RWPE2 (cell line): ENCODE measurements around the gene PIK3R6.

Source experiments
- ATAC-seq: fragments of 200-7000 bp; cut with Tn5 transposase; 3 replicates; pipeline ENCODE4 v1.9.1; 2021; ENCODE audit warnings: low read depth
- DNase-seq: peaks from one replicate; pipeline ENCODE4 v3.0.0-alpha.2; 2020; ENCODE audit warnings: low spot score
- H3K27ac ChIP-seq: fragments of 450-650 bp; 2 replicates; pipeline ENCODE4 v1.5.1; 2017; ENCODE audit warnings: mild to moderate bottlenecking; ENCODE audit not compliant: poor library complexity, severe bottlenecking
- H3K27me3 ChIP-seq: fragments of 250-450 bp; sonication (Bioruptor Pico); 2 replicates; pipeline ENCODE4 v1.5.1; 2021; ENCODE audit warnings: mild to moderate bottlenecking, moderate library complexity; ENCODE audit not compliant: insufficient read depth, poor library complexity, severe bottlenecking
- H3K36me3 ChIP-seq: fragments of 250-450 bp; sonication (Bioruptor Pico); 2 replicates; pipeline ENCODE4 v1.5.1; 2020; ENCODE audit warnings: low read depth, mild to moderate bottlenecking, moderate library complexity
- H3K4me1 ChIP-seq: fragments of 250-450 bp; sonication (Bioruptor Pico); 2 replicates; pipeline ENCODE4 v1.5.1; 2021; ENCODE audit warnings: mild to moderate bottlenecking, moderate library complexity; ENCODE audit not compliant: insufficient read depth, poor library complexity, severe bottlenecking
- H3K4me3 ChIP-seq: fragments of 250-450 bp; sonication (Bioruptor Pico); 2 replicates; pipeline ENCODE4 v1.5.1; 2021; ENCODE audit warnings: mild to moderate bottlenecking, moderate library complexity; ENCODE audit not compliant: severe bottlenecking
- H3K9me3 ChIP-seq: fragments of 250-450 bp; sonication (Bioruptor Pico); 2 replicates; pipeline ENCODE4 v1.5.1; 2021; ENCODE audit warnings: mild to moderate bottlenecking, moderate library complexity; ENCODE audit not compliant: severe bottlenecking
- TF ChIP-seq, protein P1 (sequence below): fragments of 450-650 bp; IDR thresholded peaks from one replicate; pipeline ENCODE4 v1.5.1; 2017; ENCODE audit warnings: mild to moderate bottlenecking, moderate library complexity; ENCODE audit not compliant: poor library complexity, severe bottlenecking

PIK3R6 gene

DNA sequence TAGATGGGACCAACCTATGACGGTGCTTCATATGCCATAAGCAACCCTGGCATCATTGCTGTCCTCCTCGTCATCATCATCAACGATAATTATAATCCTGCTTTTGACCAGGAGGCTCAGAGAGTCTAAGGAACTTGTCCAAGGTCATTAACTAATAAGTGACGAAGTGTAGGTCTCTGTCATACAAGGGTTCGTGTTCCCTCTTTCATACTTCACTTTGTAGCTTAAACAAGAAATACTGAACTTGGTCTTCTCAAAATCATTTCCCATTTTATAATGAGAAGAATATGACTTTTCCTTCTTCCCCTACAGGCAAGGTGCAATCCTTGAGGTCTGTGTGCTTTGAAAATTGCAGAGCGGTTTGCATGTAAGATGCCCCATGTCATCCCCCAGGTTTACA lies 31.2 kb upstream of the PIK3R6 start:
- H3K4me3 ChIP-seq, result no peak overlapping the region
- no peak for ATAC-seq

DNA sequence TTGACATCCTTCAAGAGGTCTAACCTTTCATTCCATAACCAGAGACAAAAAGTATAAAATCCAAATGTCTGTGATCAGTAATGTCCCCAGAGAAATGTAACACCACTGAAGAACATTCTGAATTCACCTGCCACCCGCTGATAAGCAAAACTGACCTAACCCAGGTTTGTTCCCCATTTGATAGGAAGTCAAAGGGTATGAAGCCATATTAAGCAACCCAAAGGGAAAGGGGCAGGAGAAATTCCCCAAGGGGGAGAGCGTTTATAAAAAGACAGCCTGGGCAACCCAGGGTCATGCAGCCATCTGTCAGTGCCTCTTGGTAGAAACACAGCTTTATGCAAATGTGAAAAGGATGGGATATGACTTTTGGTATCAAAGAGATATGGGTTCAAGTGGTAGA lies 30.7 kb upstream of the PIK3R6 start:
- TF ChIP-seq, protein P1, sequence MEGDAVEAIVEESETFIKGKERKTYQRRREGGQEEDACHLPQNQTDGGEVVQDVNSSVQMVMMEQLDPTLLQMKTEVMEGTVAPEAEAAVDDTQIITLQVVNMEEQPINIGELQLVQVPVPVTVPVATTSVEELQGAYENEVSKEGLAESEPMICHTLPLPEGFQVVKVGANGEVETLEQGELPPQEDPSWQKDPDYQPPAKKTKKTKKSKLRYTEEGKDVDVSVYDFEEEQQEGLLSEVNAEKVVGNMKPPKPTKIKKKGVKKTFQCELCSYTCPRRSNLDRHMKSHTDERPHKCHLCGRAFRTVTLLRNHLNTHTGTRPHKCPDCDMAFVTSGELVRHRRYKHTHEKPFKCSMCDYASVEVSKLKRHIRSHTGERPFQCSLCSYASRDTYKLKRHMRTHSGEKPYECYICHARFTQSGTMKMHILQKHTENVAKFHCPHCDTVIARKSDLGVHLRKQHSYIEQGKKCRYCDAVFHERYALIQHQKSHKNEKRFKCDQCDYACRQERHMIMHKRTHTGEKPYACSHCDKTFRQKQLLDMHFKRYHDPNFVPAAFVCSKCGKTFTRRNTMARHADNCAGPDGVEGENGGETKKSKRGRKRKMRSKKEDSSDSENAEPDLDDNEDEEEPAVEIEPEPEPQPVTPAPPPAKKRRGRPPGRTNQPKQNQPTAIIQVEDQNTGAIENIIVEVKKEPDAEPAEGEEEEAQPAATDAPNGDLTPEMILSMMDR, result no peak
- Histone ChIP-seq H3K4me3 (no peak overlapping the region), H3K9me3 (no peaks in the 10 kb centered on the region), H3K27me3 (no peaks in the 10 kb centered on the region), H3K4me1 (no peaks in the 10 kb centered on the region), H3K27ac (no peak overlapping the region), H3K36me3 (no peaks in the 10 kb centered on the region)
- DNase-seq (no peak), ATAC-seq (no peak)

More for the DNA sequence above, 31.2 kb upstream of the PIK3R6 start:
- TF ChIP-seq, protein P1, result no peak
- H3K27ac ChIP-seq, result no peak overlapping the region
- no peak for DNase-seq
- H3K9me3 ChIP-seq, result no peaks in the 10 kb centered on the region
- H3K36me3 ChIP-seq, result no peaks in the 10 kb centered on the region
- no peaks in the 10 kb centered on the region for H3K27me3 ChIP-seq
- H3K4me1 ChIP-seq, result no peaks in the 10 kb centered on the region

DNA sequence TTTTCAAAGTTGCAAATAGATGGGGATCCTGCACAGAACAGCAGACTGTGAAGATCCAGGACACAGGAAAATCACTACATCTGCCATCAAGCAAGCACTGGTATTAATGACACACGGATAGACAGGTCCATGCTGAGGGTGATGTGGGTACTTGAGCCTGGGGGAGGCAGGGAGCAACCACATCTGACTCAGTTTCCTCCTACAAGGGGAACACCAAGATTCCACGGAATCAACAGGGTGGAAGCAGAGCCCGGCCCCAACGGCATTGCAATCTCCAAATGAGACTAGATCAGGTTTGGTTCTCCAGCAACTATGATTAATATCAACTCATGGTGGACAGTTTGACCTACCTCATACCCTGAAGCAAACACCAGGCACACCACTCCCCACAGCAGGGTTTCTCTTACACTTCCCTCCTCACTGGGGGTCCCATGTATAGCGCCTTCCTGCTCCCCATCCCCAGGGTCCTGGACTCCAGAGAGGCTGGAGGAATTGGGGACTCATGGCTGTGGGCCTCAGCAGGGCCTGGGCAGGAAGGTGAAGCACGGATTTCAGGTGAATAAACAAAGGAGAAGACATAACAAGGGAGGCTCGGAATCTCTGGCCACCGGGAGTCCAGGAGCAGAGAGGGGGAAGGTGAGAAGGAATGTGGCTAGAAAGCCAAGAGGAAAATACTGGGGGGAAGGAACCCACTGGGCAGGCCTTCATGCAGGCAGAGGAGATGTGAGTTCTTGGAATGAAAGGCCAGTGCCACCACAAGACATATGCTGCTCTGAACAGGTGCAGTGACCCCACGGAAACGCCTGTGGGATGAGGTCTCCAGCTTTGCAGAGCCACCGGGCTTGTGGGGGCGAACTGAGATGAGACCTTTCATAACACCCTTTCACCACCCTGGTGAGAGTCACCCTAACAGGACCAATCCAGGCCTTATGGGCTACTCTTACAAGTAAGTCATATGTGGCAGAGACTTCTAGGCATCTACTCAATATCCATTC lies 29.5 kb upstream of the PIK3R6 start:
- Histone ChIP-seq H3K27ac (no peak overlapping the region), H3K4me3 (no peak overlapping the region), H3K4me1 (no peaks in the 10 kb centered on the region), H3K36me3 (no peaks in the 10 kb centered on the region), H3K27me3 (no peaks in the 10 kb centered on the region), H3K9me3 (no peaks in the 10 kb centered on the region)
- TF ChIP-seq, protein P1, result no peak
- DNase-seq (no peak), ATAC-seq (no peak)

DNA sequence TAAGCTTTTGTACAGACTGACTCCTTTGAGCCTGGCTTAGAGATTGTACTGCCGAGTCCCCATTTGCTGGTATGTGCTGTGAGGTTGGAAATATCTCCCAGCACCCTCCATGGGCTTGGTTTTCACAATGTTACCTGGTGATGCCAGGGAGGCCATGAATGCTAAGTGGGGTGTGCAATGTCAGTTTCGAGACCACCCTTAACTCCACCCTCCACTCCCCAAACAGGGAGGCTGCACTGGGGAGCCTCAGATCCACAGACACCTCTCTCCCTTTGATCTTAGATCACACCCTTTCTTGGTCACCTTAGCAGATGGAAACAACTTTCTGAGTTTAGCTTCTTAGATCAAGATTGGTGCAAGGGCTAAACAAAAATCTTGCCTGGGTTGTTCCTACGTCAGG lies 28.6 kb upstream of the PIK3R6 start:
- TF ChIP-seq, protein P1, result no peak
- Histone ChIP-seq H3K27ac (no peak overlapping the region), H3K27me3 (no peaks in the 10 kb centered on the region), H3K9me3 (no peaks in the 10 kb centered on the region), H3K36me3 (no peaks in the 10 kb centered on the region), H3K4me1 (no peaks in the 10 kb centered on the region), H3K4me3 (no peak overlapping the region)
- ATAC-seq, result no peak
- no peak for DNase-seq
